ENCODE results near the gene ATAD5.
"Not testable (repeated sequence)": the region's sequence is repeated elsewhere in the genome, so short reads cannot be mapped to it uniquely, and the experiment has no call there.

Gene ATAD5

GRCh38 chr17:30927756-30928155 is 96.0 kb downstream of the ATAD5 start:
- Histone ChIP-seq H3K9me3 (ENCODE audit: insufficient read depth, low read length) (no peaks in the 10 kb centered on the region), H3K36me3 (ENCODE audit: insufficient read depth, insufficient read length, low read length) (no peaks in the 10 kb centered on the region), H3K4me3 (ENCODE audit: insufficient read length, low read depth) (no peak overlapping the region), H3K4me1 (ENCODE audit: insufficient read depth, insufficient read length) (no peaks in the 10 kb centered on the region), H3K9ac (ENCODE audit: insufficient read length, low read depth) (no peak overlapping the region), H3K27me3 (ENCODE audit: insufficient read depth, insufficient read length) (peaks cover 12% of the 10 kb centered on the region)
- no peak for DNase-seq (ENCODE audit: low read depth, low spot score)
- TF ChIP-seq YY1 (IDR thresholded peaks at IDR 0.05; ENCODE audit: insufficient read depth, insufficient read length) = no peak

- no peaks in the 10 kb centered on the region for H3K36me3 ChIP-seq (ENCODE audit: insufficient read depth, insufficient read length, low read length)
- H3K9me3 ChIP-seq (ENCODE audit: insufficient read depth, low read length) = no peaks in the 10 kb centered on the region
- TF ChIP-seq SUZ12 (IDR thresholded peaks at IDR 0.05; ENCODE audit: extremely low read depth, insufficient read depth, insufficient read length) = no peak
- no peak for TF ChIP-seq ZNF274 (IDR thresholded peaks at IDR 0.05; ENCODE audit: low read depth, low read length)
- TF ChIP-seq YY1 (IDR thresholded peaks at IDR 0.05; ENCODE audit: insufficient read depth, insufficient read length) = no peak
- no peaks in the 10 kb centered on the region for H3K4me1 ChIP-seq (ENCODE audit: insufficient read depth, insufficient read length)
- DNase-seq (ENCODE audit: low read depth, low spot score) = no peak
- no peak overlapping the region for H3K9ac ChIP-seq (ENCODE audit: insufficient read length, low read depth)
- H3K4me3 ChIP-seq (ENCODE audit: insufficient read length, low read depth) = no peak overlapping the region
- H3K27me3 ChIP-seq (ENCODE audit: insufficient read depth, insufficient read length) = peaks cover 4% of the 10 kb centered on the region
These were observed 96.8 kb downstream of the ATAD5 start for GRCh38 chr17:30928584-30928983.

GRCh38 chr17:30929081-30929633 is 97.4 kb downstream of the ATAD5 start:
- no peaks in the 10 kb centered on the region for H3K27me3 ChIP-seq (ENCODE audit: insufficient read depth, insufficient read length)
- TF ChIP-seq ZNF274 (IDR thresholded peaks at IDR 0.05; ENCODE audit: low read depth, low read length) = no peak
- TF ChIP-seq YY1 (IDR thresholded peaks at IDR 0.05; ENCODE audit: insufficient read depth, insufficient read length) = no peak
- TF ChIP-seq SUZ12 (IDR thresholded peaks at IDR 0.05; ENCODE audit: extremely low read depth, insufficient read depth, insufficient read length) = no peak
- H3K9ac ChIP-seq (ENCODE audit: insufficient read length, low read depth) = no peak overlapping the region
- no peak overlapping the region for H3K4me3 ChIP-seq (ENCODE audit: insufficient read length, low read depth)
- no peak for DNase-seq (ENCODE audit: low read depth, low spot score)
- no peaks in the 10 kb centered on the region for H3K36me3 ChIP-seq (ENCODE audit: insufficient read depth, insufficient read length, low read length)
- no peaks in the 10 kb centered on the region for H3K4me1 ChIP-seq (ENCODE audit: insufficient read depth, insufficient read length)
- no peaks in the 10 kb centered on the region for H3K9me3 ChIP-seq (ENCODE audit: insufficient read depth, low read length)

- not testable (repeated sequence) for H3K9ac ChIP-seq (ENCODE audit: insufficient read length, low read depth); H3K27me3 ChIP-seq (ENCODE audit: insufficient read depth, insufficient read length); DNase-seq (ENCODE audit: low read depth, low spot score); H3K4me1 ChIP-seq (ENCODE audit: insufficient read depth, insufficient read length); H3K4me3 ChIP-seq (ENCODE audit: insufficient read length, low read depth); H3K9me3 ChIP-seq (ENCODE audit: insufficient read depth, low read length); H3K36me3 ChIP-seq (ENCODE audit: insufficient read depth, insufficient read length, low read length)
These were observed 98.1 kb downstream of the ATAD5 start for GRCh38 chr17:30929861-30930260.

GRCh38 chr17:30930495-30930894 is 98.7 kb downstream of the ATAD5 start:
- H3K36me3 ChIP-seq (ENCODE audit: insufficient read depth, insufficient read length, low read length) = no peaks in the 10 kb centered on the region

GRCh38 chr17:30931582-30931981 is 99.8 kb downstream of the ATAD5 start:
- not testable (repeated sequence) for H3K36me3 ChIP-seq (ENCODE audit: insufficient read depth, insufficient read length, low read length); H3K9me3 ChIP-seq (ENCODE audit: insufficient read depth, low read length); H3K4me3 ChIP-seq (ENCODE audit: insufficient read length, low read depth); H3K9ac ChIP-seq (ENCODE audit: insufficient read length, low read depth); H3K27me3 ChIP-seq (ENCODE audit: insufficient read depth, insufficient read length); DNase-seq (ENCODE audit: low read depth, low spot score); H3K4me1 ChIP-seq (ENCODE audit: insufficient read depth, insufficient read length)

More at GRCh38 chr17:30930495-30930894, 98.7 kb downstream of the ATAD5 start:
- no peaks in the 10 kb centered on the region for H3K27me3 ChIP-seq (ENCODE audit: insufficient read depth, insufficient read length)
- no peak overlapping the region for H3K9ac ChIP-seq (ENCODE audit: insufficient read length, low read depth)
- no peaks in the 10 kb centered on the region for H3K4me1 ChIP-seq (ENCODE audit: insufficient read depth, insufficient read length)
- no peaks in the 10 kb centered on the region for H3K9me3 ChIP-seq (ENCODE audit: insufficient read depth, low read length)
- no peak overlapping the region for H3K4me3 ChIP-seq (ENCODE audit: insufficient read length, low read depth)
- DNase-seq (ENCODE audit: low read depth, low spot score) = no peak
- TF ChIP-seq ZNF274 (IDR thresholded peaks at IDR 0.05; ENCODE audit: low read depth, low read length) = no peak
- TF ChIP-seq YY1 (IDR thresholded peaks at IDR 0.05; ENCODE audit: insufficient read depth, insufficient read length) = no peak
- TF ChIP-seq SUZ12 (IDR thresholded peaks at IDR 0.05; ENCODE audit: extremely low read depth, insufficient read depth, insufficient read length) = no peak

GRCh38 chr17:30933966-30934365 is 102.2 kb downstream of the ATAD5 start:
- Histone ChIP-seq H3K4me1 (ENCODE audit: insufficient read depth, insufficient read length) (no peaks in the 10 kb centered on the region), H3K27me3 (ENCODE audit: insufficient read depth, insufficient read length) (no peaks in the 10 kb centered on the region), H3K36me3 (ENCODE audit: insufficient read depth, insufficient read length, low read length) (no peaks in the 10 kb centered on the region), H3K9me3 (ENCODE audit: insufficient read depth, low read length) (no peaks in the 10 kb centered on the region), H3K4me3 (ENCODE audit: insufficient read length, low read depth) (no peak overlapping the region), H3K9ac (ENCODE audit: insufficient read length, low read depth) (no peak overlapping the region)
- no peak for DNase-seq (ENCODE audit: low read depth, low spot score)
- TF ChIP-seq SUZ12 (IDR thresholded peaks at IDR 0.05; ENCODE audit: extremely low read depth, insufficient read depth, insufficient read length) (no peak), ZNF274 (IDR thresholded peaks at IDR 0.05; ENCODE audit: low read depth, low read length) (no peak), YY1 (IDR thresholded peaks at IDR 0.05; ENCODE audit: insufficient read depth, insufficient read length) (no peak)

- Histone ChIP-seq H3K9me3 (ENCODE audit: insufficient read depth, low read length) (no peaks in the 10 kb centered on the region), H3K9ac (ENCODE audit: insufficient read length, low read depth) (no peak overlapping the region), H3K36me3 (ENCODE audit: insufficient read depth, insufficient read length, low read length) (no peaks in the 10 kb centered on the region), H3K4me3 (ENCODE audit: insufficient read length, low read depth) (no peak overlapping the region), H3K27me3 (ENCODE audit: insufficient read depth, insufficient read length) (no peaks in the 10 kb centered on the region), H3K4me1 (ENCODE audit: insufficient read depth, insufficient read length) (no peaks in the 10 kb centered on the region)
- no peak for TF ChIP-seq SUZ12 (IDR thresholded peaks at IDR 0.05; ENCODE audit: extremely low read depth, insufficient read depth, insufficient read length)
- no peak for DNase-seq (ENCODE audit: low read depth, low spot score)
These were observed 107.4 kb downstream of the ATAD5 start for GRCh38 chr17:30939051-30939689.

All from NT2/D1 (cell line).